Skeletal muscle cell (primary cell): Measurements from ENCODE around the gene RBM17.
"Not testable (repeated sequence)": the region's sequence is repeated elsewhere in the genome, so short reads cannot be mapped to it uniquely, and the experiment has no call there.

Experiments used
- DNase-seq: peaks from one replicate; pipeline ENCODE4 v3.0.0-alpha.2; 2010; ENCODE audit warnings: low read depth
- H3K4me3 ChIP-seq: 2 replicates; pipeline ENCODE4 v1.5.1; 2011; ENCODE audit warnings: low read depth, mild to moderate bottlenecking, control low read depth, low read length, moderate library complexity

The RBM17 gene

GRCh38 chr10:6054884-6055283, 34.0 kb upstream of the RBM17 start:
- no peak overlapping the region for H3K4me3 ChIP-seq
- DNase-seq: no peak

- DNase-seq: no peak
- H3K4me3 ChIP-seq: no peak overlapping the region
Observed at GRCh38 chr10:6055929-6056328, 32.9 kb upstream of the RBM17 start.

- no peak for DNase-seq
- no peak overlapping the region for H3K4me3 ChIP-seq
Observed at GRCh38 chr10:6056411-6057135, 32.3 kb upstream of the RBM17 start.

GRCh38 chr10:6058682-6059475, 30.0 kb upstream of the RBM17 start:
- no peak overlapping the region for H3K4me3 ChIP-seq
- no peak for DNase-seq

GRCh38 chr10:6059506-6059905, 29.3 kb upstream of the RBM17 start:
- no peak for DNase-seq
- H3K4me3 ChIP-seq: no peak overlapping the region

- DNase-seq: no peak
- no peak overlapping the region for H3K4me3 ChIP-seq
Observed at GRCh38 chr10:6061056-6061455, 27.8 kb upstream of the RBM17 start.

- DNase-seq: no peak
- H3K4me3 ChIP-seq: no peak within 1 kb of the TSS
Observed at GRCh38 chr10:6062101-6062771, 26.6 kb upstream of the RBM17 start, which contains the start of gene IL2RA. TSS of gene IL2RA (minus strand) at chr10:6062367. CDS start at chr10:6062151, 216 bp downstream.

GRCh38 chr10:6064119-6064518, 24.7 kb upstream of the RBM17 start:
- DNase-seq: no peak
- no peak overlapping the region for H3K4me3 ChIP-seq

- not testable (repeated sequence) for DNase-seq, H3K4me3 ChIP-seq
Observed at GRCh38 chr10:6064726-6065125, 24.1 kb upstream of the RBM17 start.

- no peak for DNase-seq
- H3K4me3 ChIP-seq: no peak overlapping the region
Observed at GRCh38 chr10:6065406-6065805, 23.4 kb upstream of the RBM17 start.

- no peak overlapping the region for H3K4me3 ChIP-seq
- no peak for DNase-seq
Observed at GRCh38 chr10:6065835-6066234, 23.0 kb upstream of the RBM17 start.

GRCh38 chr10:6067457-6067856, 21.4 kb upstream of the RBM17 start:
- DNase-seq: no peak
- H3K4me3 ChIP-seq: no peak overlapping the region

- no peak for DNase-seq
- no peak overlapping the region for H3K4me3 ChIP-seq
Observed at GRCh38 chr10:6068006-6068405, 20.8 kb upstream of the RBM17 start.

- DNase-seq: no peak
- H3K4me3 ChIP-seq: no peak overlapping the region
Observed at GRCh38 chr10:6068422-6068821, 20.4 kb upstream of the RBM17 start.

- H3K4me3 ChIP-seq: no peak overlapping the region
- DNase-seq: no peak
Observed at GRCh38 chr10:6069081-6069931, 19.5 kb upstream of the RBM17 start.

- H3K4me3 ChIP-seq: no peak overlapping the region
- no peak for DNase-seq
Observed at GRCh38 chr10:6070660-6071059, 18.2 kb upstream of the RBM17 start.

- H3K4me3 ChIP-seq: no peak overlapping the region
- no peak for DNase-seq
Observed at GRCh38 chr10:6071181-6072175, 17.4 kb upstream of the RBM17 start.

GRCh38 chr10:6072215-6072934, 16.5 kb upstream of the RBM17 start:
- no peak for DNase-seq

More at GRCh38 chr10:6072215-6072934, 16.5 kb upstream of the RBM17 start:
- no peak overlapping the region for H3K4me3 ChIP-seq
